GM20431 (cell line): ENCODE results near the gene MOV10L1.

Experiments used
- in situ Hi-C: fragments of 300-500 bp; cut with MseI, MboI; formaldehyde crosslinking; loops from one replicate; pipeline ENCODE4 v1.15.0; 2020; ENCODE audit warnings: low sequenced_read_pairs; ENCODE audit not compliant: unreplicated experiment

The MOV10L1 gene

GRCh38 chr22:50058906-50059880 is 30.6 kb upstream of the MOV10L1 start:
- in situ Hi-C loops: no loop called here

- in situ Hi-C loops: no loop called here
Measured at GRCh38 chr22:50059881-50060262, 29.9 kb upstream of the MOV10L1 start.

GRCh38 chr22:50060441-50061140 is 29.2 kb upstream of the MOV10L1 start:
- in situ Hi-C loops: no loop called here

- in situ Hi-C loops: no loop called here
Measured at GRCh38 chr22:50061141-50061823, 28.5 kb upstream of the MOV10L1 start.

GRCh38 chr22:50061824-50062355 is 27.9 kb upstream of the MOV10L1 start:
- in situ Hi-C loops: no loop called here

GRCh38 chr22:50062509-50063135 is 27.2 kb upstream of the MOV10L1 start:
- in situ Hi-C loops: no loop called here

- in situ Hi-C loops: no loop called here
Measured at GRCh38 chr22:50063589-50064393, 26.0 kb upstream of the MOV10L1 start.

- in situ Hi-C loops: no loop called here
Measured at GRCh38 chr22:50064453-50064852, 25.4 kb upstream of the MOV10L1 start.

GRCh38 chr22:50067244-50067643 is 22.6 kb upstream of the MOV10L1 start:
- in situ Hi-C loops: no loop called here

- in situ Hi-C loops: no loop called here
Measured at GRCh38 chr22:50068096-50068495, 21.7 kb upstream of the MOV10L1 start.

- in situ Hi-C loops: no loop called here
Measured at GRCh38 chr22:50070366-50070765, 19.4 kb upstream of the MOV10L1 start.

- in situ Hi-C loops: no loop called here
Measured at GRCh38 chr22:50071432-50072166, 18.2 kb upstream of the MOV10L1 start.

GRCh38 chr22:50072167-50072555 is 17.6 kb upstream of the MOV10L1 start:
- in situ Hi-C loops: no loop called here

- in situ Hi-C loops: no loop called here
Measured at GRCh38 chr22:50072714-50073538, 16.9 kb upstream of the MOV10L1 start.

GRCh38 chr22:50074056-50074455 is 15.8 kb upstream of the MOV10L1 start:
- in situ Hi-C loops: no loop called here

- in situ Hi-C loops: no loop called here
Measured at GRCh38 chr22:50074551-50075530, 15.0 kb upstream of the MOV10L1 start.
